Measurements from ENCODE around the gene KBTBD13.
"Not testable (repeated sequence)": the region's sequence is repeated elsewhere in the genome, so short reads cannot be mapped to it uniquely, and the experiment has no call there.

KBTBD13 gene

GRCh38 chr15:65072027-65072426 lies 4.5 kb upstream of the KBTBD13 start:
- no peak for DNase-seq

- no peak for DNase-seq
Measured at GRCh38 chr15:65072617-65073016, 3.9 kb upstream of the KBTBD13 start.

- not testable (repeated sequence) for DNase-seq
Measured at GRCh38 chr15:65074946-65075345, 1.6 kb upstream of the KBTBD13 start.

- not testable (repeated sequence) for DNase-seq
Measured at GRCh38 chr15:65075607-65076395, 745 bp upstream of the KBTBD13 start.

- no peak for DNase-seq
Measured at GRCh38 chr15:65077291-65077980, 890 bp downstream of the KBTBD13 start.

- no peak for DNase-seq
Measured at GRCh38 chr15:65077981-65078352, 1.4 kb downstream of the KBTBD13 start.

GRCh38 chr15:65079580-65079979 lies 3.0 kb downstream of the KBTBD13 start:
- DNase-seq = no peak

GRCh38 chr15:65081270-65081669 lies 4.7 kb downstream of the KBTBD13 start:
- DNase-seq = no peak

GRCh38 chr15:65081758-65082157 lies 5.2 kb downstream of the KBTBD13 start:
- no peak for DNase-seq

- peak; percentile 5 for DNase-seq
Measured at GRCh38 chr15:65082303-65082953, 5.9 kb downstream of the KBTBD13 start.

- DNase-seq = no peak
Measured at GRCh38 chr15:65083262-65083701, 6.7 kb downstream of the KBTBD13 start.

- no peak for DNase-seq
Measured at GRCh38 chr15:65084500-65085206, 8.1 kb downstream of the KBTBD13 start.

- no peak for DNase-seq
Measured at GRCh38 chr15:65085207-65085753, 8.7 kb downstream of the KBTBD13 start.

- DNase-seq = peak; percentile 10
Measured at GRCh38 chr15:65085990-65086679, 9.6 kb downstream of the KBTBD13 start.

GRCh38 chr15:65086680-65087111 lies 10.2 kb downstream of the KBTBD13 start:
- DNase-seq = no peak

- no peak for DNase-seq
Measured at GRCh38 chr15:65087411-65087810, 10.9 kb downstream of the KBTBD13 start.

- no peak for DNase-seq
Measured at GRCh38 chr15:65087873-65088642, 11.5 kb downstream of the KBTBD13 start.

- no peak for DNase-seq
Measured at GRCh38 chr15:65088643-65089021, 12.1 kb downstream of the KBTBD13 start.

- DNase-seq = no peak
Measured at GRCh38 chr15:65089206-65089824, 12.8 kb downstream of the KBTBD13 start.

- no peak for DNase-seq
Measured at GRCh38 chr15:65091946-65092770, 15.6 kb downstream of the KBTBD13 start.

All from NCI-H1436 (cell line).